Measurements from ENCODE around the gene CEP152. TPM values are rescaled to one million over a fixed set of nuclear protein-coding genes. Genes with fewer than 3 reads are reported as not detected.

Gene CEP152
- total and polyA plus RNA-seq, 2 experiments from 2014 or later: 14.6 to 30.5 TPM

GRCh38 chr15:48761393-48762158 lies 49.3 kb downstream of the CEP152 start:
- ATAC-seq: no peak
- H3K36me3 ChIP-seq (ENCODE audit: insufficient read depth): 0 out of 2 replicates have a peak, but pooled peaks cover 5% of the 10 kb centered on the region
- Mint-ChIP-seq H3K4me1 (peaks cover 8% of the 10 kb centered on the region), H3K36me3 (ENCODE audit: low read depth) (peaks cover 16% of the 10 kb centered on the region; the same call in 2 of the 3 replicates), H3K27me3 (ENCODE audit: insufficient read depth, low read depth, poor library complexity) (no peaks in the 10 kb centered on the region), H3K4me3 (no peak overlapping the region), H3K27ac (no peak overlapping the region), H3K9me3 (no peaks in the 10 kb centered on the region)
- no peaks in the 10 kb centered on the region for H3K9me2 ChIP-seq (ENCODE audit: insufficient read depth)
- H3K27ac ChIP-seq (ENCODE audit: low read depth): no peak overlapping the region
- no peaks in the 10 kb centered on the region for H3K4me1 ChIP-seq (ENCODE audit: insufficient read depth)
- no peak overlapping the region for H3K4me2 ChIP-seq
- no peaks in the 10 kb centered on the region for H4K20me1 ChIP-seq (replicated peaks; ENCODE audit: insufficient read depth)
- H3K27me3 ChIP-seq (ENCODE audit: insufficient read depth): no peaks in the 10 kb centered on the region
- no peak overlapping the region for H2AFZ ChIP-seq
- no peak overlapping the region for H3K4me3 ChIP-seq
- no peak for DNase-seq (ENCODE audit: low spot score)
- H3F3A ChIP-seq (replicated peaks; ENCODE audit: low read depth): no peaks in the 10 kb centered on the region
- H3K79me2 ChIP-seq (replicated peaks; ENCODE audit: insufficient read depth): no peaks in the 10 kb centered on the region
- TF ChIP-seq JUNB (IDR thresholded peaks at IDR 0.05; ENCODE audit: unreplicated experiment) (no peak), NANOG (IDR thresholded peaks at IDR 0.05; ENCODE audit: borderline replicate concordance) (no peak), ZNF331 (CRISPR knock-in tag; IDR thresholded peaks at IDR 0.05; ENCODE audit: low read depth) (no peak), ETS1 (IDR thresholded peaks at IDR 0.05) (no peak), ZNF462 (CRISPR knock-in tag; IDR thresholded peaks at IDR 0.05) (no peak), ZNF114 (CRISPR knock-in tag; IDR thresholded peaks at IDR 0.05) (no peak), CREB1 (CRISPR knock-in tag; IDR thresholded peaks at IDR 0.05; ENCODE audit: low read depth) (no peak), STAT1 (IDR thresholded peaks at IDR 0.05; ENCODE audit: unreplicated experiment) (no peak), POLR2AphosphoS5 (IDR thresholded peaks at IDR 0.05; ENCODE audit: low read depth) (no peak), REST (IDR thresholded peaks at IDR 0.05; ENCODE audit: unreplicated experiment) (no peak), CTCF (conservative IDR thresholded peaks at IDR 0.05; ENCODE audit: low read depth in 2 of 2) (no peak), EZH2 (IDR thresholded peaks at IDR 0.05; ENCODE audit: low read depth, unreplicated experiment) (no peak), EZH2phosphoT487 (IDR thresholded peaks at IDR 0.05; ENCODE audit: unreplicated experiment) (no peak)

Measured in GM23338 (cell line).